Suppressor macrophage treated with lipopolysaccharide for 1 hour (primary cell): Measurements from ENCODE around the gene GPR84.

Source experiments
- DNase-seq, 3 donors: peaks; one replicate each; pipeline ENCODE4 v3.0.0-alpha.2; 2020 to 2022

GPR84 gene

DNA sequence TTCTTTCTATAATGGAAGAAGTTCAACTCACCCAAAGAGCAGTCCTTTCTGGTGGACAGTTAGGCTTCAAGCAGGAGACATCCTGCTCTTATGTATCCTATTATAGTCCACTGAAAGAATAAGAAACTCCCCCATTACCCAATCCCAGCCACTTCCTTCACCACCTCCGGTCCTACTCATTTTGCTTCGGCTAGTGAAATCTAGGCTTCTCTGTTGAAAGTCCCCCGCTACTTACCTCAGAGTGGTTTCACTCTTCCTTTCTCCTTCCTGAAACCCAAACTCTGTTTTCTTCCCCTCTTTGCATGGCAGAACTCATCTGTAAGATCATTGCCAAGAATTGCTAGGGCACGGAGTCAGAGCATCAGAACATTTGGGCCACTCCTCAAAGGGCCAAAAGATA is at the start of gene GPR84:
Gene GPR84, minus strand, starts transcription at position 74 of the 400 bp plus-strand sequence. CDS start 635 bp downstream, outside the sequence.
- peak; percentile 92 to 98 (median 95) for DNase-seq

- DNase-seq, result peak in 2 of 3 donors; percentile 63 to 67
Measured at GRCh38 chr12:54413284-54414190, 49.3 kb upstream of the GPR84 start.

DNA sequence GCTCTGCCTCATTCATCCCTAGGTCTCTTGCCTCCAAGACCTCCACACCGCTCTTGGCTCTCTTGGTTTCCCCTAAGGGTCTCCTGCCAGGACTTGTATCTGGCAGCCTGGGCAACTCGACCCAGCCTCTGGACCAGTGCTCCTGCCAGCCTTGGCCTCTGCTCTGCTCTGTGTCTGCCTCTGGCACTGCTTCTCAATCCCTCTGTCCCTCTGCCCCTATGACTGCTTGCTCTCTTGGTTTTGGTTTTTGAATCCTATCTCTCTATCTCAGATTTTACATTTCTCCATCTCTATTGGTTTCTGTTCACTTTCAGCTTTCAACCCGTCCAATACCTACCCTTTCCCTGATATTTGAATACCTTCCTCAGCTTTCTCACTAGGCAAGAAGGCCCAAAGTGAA is 48.5 kb upstream of the GPR84 start:
- no peak for DNase-seq

DNA sequence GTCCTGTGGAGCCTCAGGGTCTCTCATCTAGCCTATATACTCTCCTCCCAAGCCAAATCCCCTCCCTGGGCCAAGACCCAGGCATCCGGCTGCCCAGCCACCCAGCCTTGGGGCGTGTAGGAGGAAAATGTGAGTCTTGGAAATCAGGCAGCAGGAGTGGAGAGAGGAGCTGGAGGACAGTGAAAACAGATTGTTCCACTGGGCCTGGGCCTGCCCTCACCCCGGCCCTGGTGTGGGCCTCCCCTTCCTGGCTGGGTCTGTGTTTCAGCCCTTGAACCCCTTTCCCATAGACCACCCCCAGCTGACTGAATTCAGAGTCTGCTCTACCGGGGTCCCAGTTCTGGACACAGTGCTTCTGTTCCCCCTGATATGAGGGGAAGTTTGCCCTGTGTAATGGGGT is 48.1 kb upstream of the GPR84 start:
- no peak for DNase-seq

GRCh38 chr12:54411391-54412241 is 47.3 kb upstream of the GPR84 start:
- DNase-seq, result peak; percentile 96 to 100 (median 98)

DNA sequence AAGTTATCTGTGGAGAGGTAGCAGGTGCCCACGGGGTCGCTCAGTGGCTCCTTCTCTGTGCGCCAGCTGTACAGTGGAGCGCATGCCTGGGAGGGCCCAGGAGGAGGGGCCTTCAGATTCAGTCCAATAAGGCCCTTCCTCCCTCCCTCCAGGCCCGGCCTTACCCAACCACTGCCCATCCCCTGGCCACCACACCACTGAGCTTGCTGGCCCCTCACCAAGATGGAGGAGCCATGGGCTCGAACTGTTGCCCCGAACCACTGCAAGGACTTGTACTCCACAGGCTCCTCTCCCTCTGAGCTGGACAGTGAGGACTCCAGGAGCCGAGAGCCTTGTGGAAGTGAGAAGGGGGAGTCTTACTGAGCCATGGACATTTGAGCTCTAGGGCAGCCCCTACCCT is 45.0 kb upstream of the GPR84 start:
- DNase-seq, result no peak

DNA sequence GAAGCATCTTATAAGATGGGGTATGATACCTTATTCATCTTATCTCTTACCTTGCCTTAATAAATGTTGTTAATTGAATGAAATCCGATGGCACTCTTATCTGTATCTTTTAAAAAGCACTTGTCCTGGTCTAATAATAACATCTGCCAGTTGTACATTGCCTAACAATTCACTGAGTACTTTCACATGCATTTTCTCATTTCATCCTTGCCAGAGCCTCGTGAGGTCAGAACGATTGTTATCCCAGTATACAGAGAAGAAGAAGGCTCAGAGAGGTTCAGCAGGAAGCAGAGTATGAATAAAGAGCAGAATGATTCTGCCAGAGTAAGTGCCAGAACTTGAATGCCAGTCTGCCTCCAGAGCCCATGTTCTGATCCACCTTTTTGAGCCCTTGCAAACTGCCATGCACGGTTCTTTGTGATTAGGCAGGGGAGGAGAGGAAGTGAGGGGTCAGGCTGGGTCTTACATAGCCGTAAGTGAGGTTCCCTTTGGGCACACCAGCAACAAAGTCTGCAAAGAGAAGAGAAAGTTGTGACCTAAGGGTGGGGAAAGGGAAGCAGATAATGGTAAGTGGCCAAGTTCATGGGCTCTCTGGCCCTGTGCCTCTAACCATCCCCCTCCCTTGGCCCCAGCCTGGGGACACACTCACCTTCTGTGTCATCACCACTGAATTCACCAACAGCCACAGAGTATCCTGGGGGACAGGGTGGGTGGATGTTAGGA is 43.1 kb upstream of the GPR84 start:
- peak in 2 of 3 donors; percentile 47 to 53 for DNase-seq

- no peak for DNase-seq
Measured at GRCh38 chr12:54405573-54405972, 41.3 kb upstream of the GPR84 start.

GRCh38 chr12:54405106-54405505 is 40.8 kb upstream of the GPR84 start:
- no peak for DNase-seq

DNA sequence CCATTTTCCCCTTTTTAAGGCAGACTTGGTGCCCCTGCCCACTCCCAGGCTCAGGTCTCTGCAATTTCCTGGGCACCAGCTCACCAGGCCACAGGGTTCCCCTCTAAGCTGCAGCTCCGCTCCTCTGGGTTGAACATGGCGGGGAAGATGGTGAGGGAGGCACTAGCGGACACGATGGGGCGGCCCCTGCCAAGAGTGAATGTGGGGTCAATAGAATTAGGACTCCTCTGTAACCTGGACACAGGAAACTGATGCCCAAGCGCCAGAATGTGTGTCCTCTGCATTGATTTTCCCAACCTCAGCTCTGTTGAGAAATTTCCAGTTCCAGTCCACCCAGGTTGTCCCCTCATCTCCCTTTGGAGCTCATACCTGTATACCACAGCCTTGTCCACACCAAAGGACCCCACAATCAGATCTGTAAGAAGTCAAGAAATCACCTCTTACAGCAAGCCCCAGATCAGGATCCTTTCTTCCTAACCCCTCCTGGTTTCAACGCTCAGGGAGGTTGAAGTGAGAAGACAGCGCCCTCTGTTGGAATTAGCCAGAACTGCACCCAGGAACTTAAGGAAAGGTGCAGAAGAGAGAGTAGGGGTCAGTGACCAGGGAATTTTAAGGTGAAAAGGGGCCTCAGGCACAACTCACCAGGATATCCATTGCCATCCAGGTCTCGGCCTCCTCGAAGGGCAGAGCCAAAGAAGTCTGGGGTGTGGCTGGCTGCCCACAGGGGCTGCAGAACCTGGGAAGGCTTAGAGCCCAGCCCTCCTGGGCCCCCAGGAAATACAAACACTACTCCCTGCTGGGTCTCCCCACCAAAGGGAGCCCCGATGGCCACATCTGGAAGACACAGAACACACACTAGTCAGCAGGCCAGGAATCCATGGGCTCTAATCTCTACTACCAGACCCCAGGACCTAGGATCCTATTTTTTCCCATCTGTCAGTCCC is 40.0 kb upstream of the GPR84 start:
- DNase-seq, result peak; percentile 72 to 79 (median 77)

GRCh38 chr12:54401119-54401518 is 36.8 kb upstream of the GPR84 start:
- DNase-seq, result no peak

- DNase-seq, result peak; percentile 86 to 90 (median 86)
Measured at GRCh38 chr12:54398995-54399793, 34.9 kb upstream of the GPR84 start.

DNA sequence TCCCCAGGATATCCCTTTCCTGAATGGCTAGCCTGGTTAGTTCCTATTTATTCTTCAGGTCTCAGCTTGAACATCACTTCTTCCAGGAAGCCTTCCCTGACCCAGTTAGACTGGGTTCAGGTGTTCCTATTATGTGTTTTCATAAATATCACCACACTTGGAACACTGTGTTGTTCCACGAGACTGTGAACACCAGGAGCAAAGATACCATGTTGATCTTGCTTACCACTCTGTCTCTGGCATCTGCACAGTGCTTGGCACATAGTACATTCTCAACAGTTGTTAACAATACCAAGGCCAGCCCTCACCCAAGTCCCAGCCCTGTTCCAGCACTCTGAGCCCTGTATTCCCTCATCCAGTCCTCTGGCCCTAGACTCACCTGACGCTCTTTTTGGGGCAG is 33.9 kb upstream of the GPR84 start:
- no peak for DNase-seq

DNA sequence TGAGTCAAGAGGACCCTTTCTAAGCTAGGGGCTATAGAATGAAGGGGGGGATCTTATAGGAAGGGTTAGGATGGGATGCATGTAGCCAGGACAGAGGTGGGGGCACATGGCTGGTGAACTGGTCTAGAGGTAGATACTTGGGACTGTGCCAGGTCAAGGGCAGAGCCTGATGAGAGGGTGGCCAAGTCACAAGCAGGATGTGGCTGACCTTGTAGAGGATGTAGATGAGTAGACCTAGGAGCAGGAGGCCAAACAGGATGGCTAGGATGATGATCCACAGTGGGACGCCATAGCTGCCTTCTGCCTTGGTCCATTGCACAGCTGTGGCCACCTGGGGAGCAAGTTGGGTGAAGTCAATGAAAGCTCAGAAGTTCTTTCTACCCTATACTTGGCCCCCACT is 32.9 kb upstream of the GPR84 start:
- no peak for DNase-seq

DNA sequence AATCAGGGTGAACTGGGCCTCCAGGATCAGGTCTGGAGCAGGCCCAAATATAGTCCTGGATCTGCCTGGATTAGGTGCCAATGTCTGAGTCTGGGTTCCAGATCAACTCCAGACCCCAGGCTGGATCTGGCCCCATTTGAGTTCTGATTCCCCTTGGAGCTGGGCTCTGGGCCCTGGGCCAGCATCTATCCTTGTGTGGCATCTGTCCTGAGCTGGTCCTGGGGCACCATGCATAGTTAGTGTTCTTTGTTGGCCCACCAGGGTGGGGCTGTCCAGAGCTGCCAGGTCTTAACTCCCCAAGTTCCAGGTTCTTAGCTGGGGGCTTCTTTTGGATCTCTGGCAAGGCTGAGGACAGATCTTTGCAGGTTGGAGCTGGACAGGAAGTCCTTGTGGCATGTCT is 31.3 kb upstream of the GPR84 start:
- DNase-seq, result no peak

DNA sequence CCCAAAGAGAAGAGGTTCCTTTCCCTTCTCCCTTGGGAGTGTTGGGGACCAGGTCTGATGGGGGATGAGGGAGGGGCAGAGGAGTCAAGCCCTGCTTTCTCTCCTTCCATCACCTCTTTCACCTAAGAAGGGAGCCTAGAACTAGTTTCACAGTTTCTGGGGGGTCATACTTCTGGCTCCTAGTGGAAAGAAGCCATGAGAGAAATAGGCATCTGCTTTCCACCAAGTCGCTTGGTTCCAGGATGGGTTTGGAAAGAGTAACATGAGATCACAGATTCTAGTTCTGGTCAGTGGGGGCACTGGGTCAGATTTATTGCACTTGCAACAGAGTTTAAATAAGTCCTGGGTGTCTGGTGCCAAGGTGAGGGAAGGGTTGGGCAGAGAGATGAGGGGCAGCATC is 30.7 kb upstream of the GPR84 start:
- DNase-seq, result no peak

- peak; percentile 79 to 86 (median 82) for DNase-seq
Measured at GRCh38 chr12:54394281-54394719, 30.0 kb upstream of the GPR84 start.

DNA sequence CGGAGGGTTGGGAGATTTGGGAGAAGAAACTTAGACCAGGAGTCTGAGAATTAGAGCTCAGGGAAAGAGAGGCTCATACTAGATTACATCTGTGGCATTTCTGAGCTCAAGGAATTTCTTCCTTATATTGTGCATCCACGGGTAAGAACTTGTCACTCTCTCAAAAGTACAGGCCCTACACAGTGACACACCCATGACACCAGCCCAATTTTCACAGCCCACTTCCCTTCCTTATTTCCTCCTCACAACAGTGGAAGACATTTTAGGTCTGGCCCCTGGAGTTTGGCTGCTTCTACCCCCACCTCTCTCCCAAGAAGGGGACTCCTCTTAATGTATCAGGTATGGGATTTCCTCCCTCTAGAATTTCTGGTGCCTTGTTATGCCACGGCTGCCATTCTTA is 29.5 kb upstream of the GPR84 start:
- peak; percentile 60 to 73 (median 71) for DNase-seq

DNA sequence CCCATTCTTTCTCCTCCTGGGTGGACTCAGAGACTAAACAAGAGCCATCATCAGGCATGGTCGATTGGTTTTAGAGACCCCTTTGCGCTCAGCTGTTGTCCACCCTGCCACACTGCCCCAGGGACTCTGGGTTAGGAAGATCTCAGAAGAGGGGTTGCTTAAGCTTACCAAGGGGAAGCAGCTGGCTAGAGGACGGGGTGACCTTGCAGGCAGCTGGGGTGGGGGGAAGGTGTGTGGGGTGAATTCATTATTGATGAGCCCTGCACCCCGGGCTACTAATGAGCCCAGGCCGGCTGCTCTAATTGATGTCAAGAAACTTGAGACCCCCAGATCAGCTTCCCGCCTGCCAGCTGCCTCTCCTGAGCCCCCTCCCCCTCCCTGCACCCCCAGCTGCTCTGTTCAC is 28.9 kb upstream of the GPR84 start:
- no peak for DNase-seq

DNA sequence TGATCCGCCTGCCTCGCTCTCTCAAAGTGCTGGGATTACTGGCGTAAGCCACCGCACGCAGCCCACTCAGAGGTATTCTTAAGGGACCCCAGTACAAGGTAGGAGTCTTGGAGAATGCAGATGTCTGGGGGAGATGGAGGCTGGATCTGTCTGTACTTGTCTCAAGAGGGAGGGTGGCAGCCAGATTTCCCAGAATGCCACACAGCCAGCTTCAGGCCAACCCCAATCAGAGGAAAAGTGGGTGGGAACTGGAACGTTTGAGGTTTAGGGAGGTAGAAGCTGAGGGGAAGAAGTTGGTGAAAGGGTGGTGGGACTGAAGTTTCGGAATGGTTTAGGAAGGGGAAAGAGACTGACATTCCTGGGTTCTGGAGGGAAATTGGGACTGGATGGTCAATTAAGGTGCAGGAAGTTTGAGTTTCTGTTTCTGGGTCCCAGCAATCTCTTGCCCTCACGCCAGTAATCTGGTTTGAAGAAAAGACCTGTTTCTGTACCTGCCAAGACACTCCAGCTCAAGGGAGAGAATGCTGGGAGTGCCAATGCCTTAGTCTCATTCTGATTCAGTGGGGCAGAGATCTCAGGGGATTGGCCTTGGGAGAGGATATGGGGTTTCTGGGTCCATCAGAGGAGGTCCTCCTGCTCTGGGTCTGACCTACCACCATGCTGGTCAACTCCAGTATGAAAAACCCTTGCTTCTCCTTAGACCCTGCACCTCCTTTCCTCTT is 28.4 kb upstream of the GPR84 start:
- no peak for DNase-seq
